ENCODE data around the gene ZMIZ1.

- no peak for TF ChIP-seq CTCF (IDR thresholded peaks at IDR 0.05)
- TF ChIP-seq POLR2A (IDR thresholded peaks at IDR 0.05): no peak
These were observed 95.3 kb downstream of the ZMIZ1 start for GRCh38 chr10:79164075-79164474.

Data from adrenal gland (tissue), 5 donors.